Hepatocyte (in vitro differentiated cells): Measurements from ENCODE around the gene NXPH1. TPM values are rescaled to one million over a fixed set of nuclear protein-coding genes. Genes with fewer than 3 reads are reported as not detected.

Source experiments
- DNase-seq: peaks from one replicate; pipeline ENCODE4 v3.0.0-alpha.2; 2016; ENCODE audit warnings: low spot score
- H2AFZ ChIP-seq: fragments of 200-600 bp; sonication (generic); 2 replicates; pipeline ENCODE4 v1.6.0; 2016; ENCODE audit warnings: antibody characterized with exemption, mild to moderate bottlenecking
- H3K27ac ChIP-seq: fragments of 200-600 bp; sonication (generic); 2 replicates; pipeline ENCODE4 v1.5.1; 2016; ENCODE audit warnings: mild to moderate bottlenecking
- H3K27me3 ChIP-seq: fragments of 200-600 bp; sonication (generic); 2 replicates; pipeline ENCODE4 v1.6.1; 2016
- H3K36me3 ChIP-seq: fragments of 200-600 bp; sonication (generic); replicated peaks from 2 replicates; pipeline ENCODE4 v1.5.1; 2016; ENCODE audit warnings: low read depth; ENCODE audit not compliant: insufficient read depth
- H3K4me1 ChIP-seq: fragments of 200-600 bp; sonication (generic); 2 replicates; pipeline ENCODE4 v1.5.1; 2016; ENCODE audit warnings: mild to moderate bottlenecking, moderate library complexity; ENCODE audit not compliant: insufficient read depth
- H3K4me2 ChIP-seq: fragments of 200-600 bp; sonication (generic); 2 replicates; pipeline ENCODE4 v1.6.0; 2016
- H3K4me3 ChIP-seq: fragments of 200-600 bp; sonication (generic); 2 replicates; pipeline ENCODE4 v1.5.1; 2016; ENCODE audit warnings: mild to moderate bottlenecking
- H3K79me2 ChIP-seq: fragments of 200-600 bp; sonication (generic); 2 replicates; pipeline ENCODE4 v1.6.0; 2017; ENCODE audit warnings: mild to moderate bottlenecking
- H3K9me2 ChIP-seq: fragments of 200-600 bp; sonication (generic); replicated peaks from 2 replicates; pipeline ENCODE4 v1.6.0; 2017; ENCODE audit warnings: mild to moderate bottlenecking; ENCODE audit not compliant: insufficient read depth
- H3K9me3 ChIP-seq: fragments of 200-600 bp; sonication (generic); 2 replicates; pipeline ENCODE4 v1.5.1; 2016; ENCODE audit warnings: low read depth, mild to moderate bottlenecking
- H4K20me1 ChIP-seq: fragments of 200-600 bp; sonication (generic); 2 replicates; pipeline ENCODE4 v1.6.0; 2016; ENCODE audit warnings: mild to moderate bottlenecking; ENCODE audit not compliant: insufficient read depth, poor library complexity, severe bottlenecking
- EZH2 ChIP-seq: fragments of 200-600 bp; sonication (generic); IDR thresholded peaks from 2 replicates; pipeline ENCODE4 v1.6.1; 2016; ENCODE audit warnings: antibody characterized with exemption, mild to moderate bottlenecking, borderline replicate concordance
- EZH2phosphoT487 ChIP-seq: fragments of 200-600 bp; sonication (generic); IDR thresholded peaks from one replicate; pipeline ENCODE4 v1.6.1; 2018; ENCODE audit warnings: antibody characterized with exemption, mild to moderate bottlenecking, low read depth, moderate library complexity; ENCODE audit not compliant: unreplicated experiment, severe bottlenecking
- WGBS: methylation state at CpG from one replicate; pipeline ENCODE4 v1.1.6; 2016; ENCODE audit warnings: low lambda C conversion rate; ENCODE audit errors: missing lambda C conversion rate; 5-methylcytosine and 5-hydroxymethylcytosine counted together
- polyA plus RNA-seq: library from polyadenylated mRNA; unstranded; fragments of >200 nt; fragmentation: Nextera tagmentation; extraction: Ambion mirVana; gene quantifications from 2 replicates; pipeline ENCODE4 v1.2.1, GENCODE V29; 2016
- total RNA-seq: library from RNA; depleted of rRNA; stranded (reverse); fragments of >200 nt; gene quantifications from 2 replicates; pipeline ENCODE4 v1.2.3, GENCODE V29; 2014
- TF ChIP-seq, protein P1 (sequence below): fragments of 200-600 bp; sonication (generic); IDR thresholded peaks from 2 replicates; pipeline ENCODE4 v1.5.1; 2016; ENCODE audit warnings: antibody characterized with exemption, mild to moderate bottlenecking; ENCODE audit not compliant: poor library complexity

Gene NXPH1
- total and polyA plus RNA-seq, 2 experiments from 2014 or later = not detected

DNA sequence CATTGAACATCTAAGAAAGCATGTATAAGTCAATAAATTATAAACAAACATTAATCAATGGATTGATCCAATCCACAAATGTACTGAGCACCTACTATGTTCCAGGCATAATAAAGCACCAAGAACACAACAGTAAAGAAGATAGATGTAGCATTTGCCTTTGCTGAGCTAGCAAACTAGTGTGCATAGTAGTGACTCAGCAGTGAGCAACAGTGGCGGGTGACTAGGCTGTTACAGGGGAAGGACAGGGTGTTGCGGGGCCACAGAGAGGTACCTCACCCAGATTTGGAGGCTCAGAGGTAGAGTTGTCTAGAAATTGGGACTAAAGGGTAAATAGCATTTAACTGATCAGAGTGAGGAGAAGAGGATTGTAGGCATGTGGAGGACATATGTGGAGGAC, 83.6 kb downstream of the NXPH1 start:
- Histone ChIP-seq H3K4me2 (no peak overlapping the region), H3K4me3 (no peak overlapping the region), H3K36me3 (no peaks in the 10 kb centered on the region), H3K9me3 (no peaks in the 10 kb centered on the region), H3K79me2 (no peaks in the 10 kb centered on the region), H2AFZ (no peak overlapping the region), H3K27me3 (no peaks in the 10 kb centered on the region), H3K4me1 (peaks cover 5% of the 10 kb centered on the region), H3K9me2 (no peaks in the 10 kb centered on the region), H3K27ac (no peak overlapping the region), H4K20me1 (no peaks in the 10 kb centered on the region)
- WGBS = 93% methylated on average over 2 of the region's 2 CpGs
- TF ChIP-seq, protein P1, sequence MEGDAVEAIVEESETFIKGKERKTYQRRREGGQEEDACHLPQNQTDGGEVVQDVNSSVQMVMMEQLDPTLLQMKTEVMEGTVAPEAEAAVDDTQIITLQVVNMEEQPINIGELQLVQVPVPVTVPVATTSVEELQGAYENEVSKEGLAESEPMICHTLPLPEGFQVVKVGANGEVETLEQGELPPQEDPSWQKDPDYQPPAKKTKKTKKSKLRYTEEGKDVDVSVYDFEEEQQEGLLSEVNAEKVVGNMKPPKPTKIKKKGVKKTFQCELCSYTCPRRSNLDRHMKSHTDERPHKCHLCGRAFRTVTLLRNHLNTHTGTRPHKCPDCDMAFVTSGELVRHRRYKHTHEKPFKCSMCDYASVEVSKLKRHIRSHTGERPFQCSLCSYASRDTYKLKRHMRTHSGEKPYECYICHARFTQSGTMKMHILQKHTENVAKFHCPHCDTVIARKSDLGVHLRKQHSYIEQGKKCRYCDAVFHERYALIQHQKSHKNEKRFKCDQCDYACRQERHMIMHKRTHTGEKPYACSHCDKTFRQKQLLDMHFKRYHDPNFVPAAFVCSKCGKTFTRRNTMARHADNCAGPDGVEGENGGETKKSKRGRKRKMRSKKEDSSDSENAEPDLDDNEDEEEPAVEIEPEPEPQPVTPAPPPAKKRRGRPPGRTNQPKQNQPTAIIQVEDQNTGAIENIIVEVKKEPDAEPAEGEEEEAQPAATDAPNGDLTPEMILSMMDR = no peak
- no peak for TF ChIP-seq EZH2
- no peak for TF ChIP-seq EZH2phosphoT487
- no peak for DNase-seq

DNA sequence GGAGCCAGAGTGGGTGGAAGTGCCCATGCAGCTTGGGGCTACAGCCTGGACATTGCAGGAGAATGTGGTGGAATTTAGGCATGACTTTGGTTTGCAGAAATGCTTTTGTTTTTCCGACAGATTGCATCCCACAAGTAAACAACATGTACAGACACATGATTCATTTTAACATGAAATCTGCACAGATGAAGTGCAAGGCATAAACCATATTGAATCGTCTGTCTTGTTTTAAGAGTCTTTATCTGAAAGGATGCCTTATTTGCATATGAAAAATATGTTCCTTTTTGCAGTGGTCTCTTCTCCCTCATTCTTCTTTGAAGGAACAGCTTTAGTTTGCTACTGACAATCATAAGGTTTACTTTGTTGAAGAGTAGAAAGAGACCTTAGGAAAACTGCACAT, 94.9 kb downstream of the NXPH1 start:
- Histone ChIP-seq H3K79me2 (no peaks in the 10 kb centered on the region), H3K4me3 (no peak overlapping the region), H3K27me3 (no peaks in the 10 kb centered on the region), H3K9me3 (no peaks in the 10 kb centered on the region), H3K27ac (no peak overlapping the region), H3K9me2 (no peaks in the 10 kb centered on the region), H3K36me3 (no peaks in the 10 kb centered on the region), H4K20me1 (no peaks in the 10 kb centered on the region), H3K4me1 (no peaks in the 10 kb centered on the region), H3K4me2 (no peak overlapping the region), H2AFZ (no peak overlapping the region)
- TF ChIP-seq EZH2phosphoT487 = no peak
- TF ChIP-seq EZH2 = no peak
- TF ChIP-seq, protein P1 = no peak
- DNase-seq = no peak
- 78% methylated on average over 2 of the region's 2 CpGs for WGBS

DNA sequence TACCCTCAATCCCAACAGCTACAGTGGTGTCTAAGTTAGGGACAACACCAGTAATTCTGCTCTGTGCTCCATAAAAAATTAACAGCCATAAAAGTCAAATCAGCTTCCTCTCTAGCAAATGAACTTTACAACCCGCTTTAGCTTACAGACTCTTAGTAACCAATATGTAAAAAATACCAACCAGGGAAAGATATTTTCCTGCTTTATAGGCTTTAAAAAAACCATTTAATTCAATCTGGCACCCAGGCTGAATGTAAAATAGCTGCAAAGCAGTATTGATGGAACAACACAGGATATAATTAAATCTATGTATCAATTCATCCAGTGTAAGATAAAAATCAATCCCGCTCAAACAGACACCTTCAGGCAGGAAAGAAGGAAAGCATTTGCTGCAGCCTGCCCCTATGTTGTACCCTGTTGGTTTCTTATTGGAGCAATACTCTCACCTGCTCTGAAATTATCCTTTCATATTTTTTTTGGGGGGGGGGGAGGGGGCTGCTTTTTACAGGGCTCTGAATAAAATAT, 98.6 kb downstream of the NXPH1 start:
- no peak for DNase-seq
- Histone ChIP-seq H3K9me3 (no peaks in the 10 kb centered on the region), H2AFZ (no peak overlapping the region), H3K79me2 (no peaks in the 10 kb centered on the region), H3K4me1 (no peaks in the 10 kb centered on the region), H3K27me3 (no peaks in the 10 kb centered on the region), H3K4me2 (no peak overlapping the region), H3K36me3 (no peaks in the 10 kb centered on the region), H3K4me3 (no peak overlapping the region), H3K27ac (no peak overlapping the region), H3K9me2 (no peaks in the 10 kb centered on the region), H4K20me1 (no peaks in the 10 kb centered on the region)
- 85% methylated on average over 2 of the region's 2 CpGs for WGBS
- TF ChIP-seq, protein P1 = no peak
- TF ChIP-seq EZH2phosphoT487 (no peak), EZH2 (no peak)

DNA sequence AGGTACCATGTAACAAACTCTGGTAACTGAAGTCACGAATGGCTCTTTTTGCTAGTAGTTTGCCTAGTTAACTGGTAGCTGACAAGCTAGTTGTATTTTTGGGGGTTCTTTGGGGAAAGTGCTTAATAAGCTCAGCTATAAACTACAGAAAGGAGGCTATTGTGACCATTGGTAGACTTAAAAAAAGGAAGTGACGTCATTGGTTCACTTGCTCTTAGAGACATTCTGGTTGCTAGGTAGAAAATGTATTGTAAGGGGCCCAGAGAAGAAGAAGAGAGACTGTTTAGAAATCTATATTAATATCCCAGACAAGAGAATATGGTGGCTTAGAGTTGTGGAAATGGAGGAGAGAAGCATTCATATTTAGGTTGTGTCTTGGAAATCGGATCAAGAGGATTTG, 103.0 kb downstream of the NXPH1 start:
- 86% methylated on average over 3 of the region's 3 CpGs for WGBS

More for the DNA sequence above, 103.0 kb downstream of the NXPH1 start:
- no peaks in the 10 kb centered on the region for H3K4me1 ChIP-seq
- DNase-seq = no peak
- no peaks in the 10 kb centered on the region for H3K9me3 ChIP-seq
- TF ChIP-seq, protein P1 = no peak
- TF ChIP-seq EZH2 (no peak), EZH2phosphoT487 (no peak)
- no peaks in the 10 kb centered on the region for H3K9me2 ChIP-seq
- H3K4me3 ChIP-seq = no peak overlapping the region
- H3K36me3 ChIP-seq = no peaks in the 10 kb centered on the region
- no peak overlapping the region for H3K27ac ChIP-seq
- no peak overlapping the region for H2AFZ ChIP-seq
- H4K20me1 ChIP-seq = no peaks in the 10 kb centered on the region
- no peak overlapping the region for H3K4me2 ChIP-seq
- H3K79me2 ChIP-seq = no peaks in the 10 kb centered on the region
- H3K27me3 ChIP-seq = no peaks in the 10 kb centered on the region
